Esophagus muscularis mucosa (tissue), 4 donors: Measurements from ENCODE around the gene MAN1B1. TPM values are rescaled to one million over a fixed set of nuclear protein-coding genes. Genes with fewer than 3 reads are reported as not detected.
"Not testable (repeated sequence)": the region's sequence is repeated elsewhere in the genome, so short reads cannot be mapped to it uniquely, and the experiment has no call there.

Experiments
- DNase-seq: peaks from one replicate; pipeline ENCODE4 v3.0.0-alpha.2; 2017; ENCODE audit errors: extremely low spot score
- H3K27ac ChIP-seq, 4 donors: fragments of 200-600 bp; sonication (generic); replicated peaks in 1 of 4; 1 replicate in 3 of 4; 2 replicates in 1 of 4; pipeline ENCODE4 v1.5.1; 2016 to 2019; ENCODE audit warnings: mild to moderate bottlenecking in 1 of 4
- H3K27me3 ChIP-seq, 4 donors: fragments of 200-600 bp; sonication (generic); one replicate each; pipeline versions ENCODE4 v1.5.1 to v1.6.0; 2016 to 2019
- H3K36me3 ChIP-seq, 4 donors: fragments of 200-600 bp; sonication (generic); one replicate each; pipeline ENCODE4 v1.5.1; 2016 to 2019
- H3K4me1 ChIP-seq, 4 donors: fragments of 200-600 bp; sonication (generic); one replicate each; pipeline ENCODE4 v1.5.1; 2016 to 2019
- H3K4me3 ChIP-seq, 4 donors: fragments of 200-600 bp; sonication (generic); 1 replicate in 2 of 4; 2 replicates in 2 of 4; pipeline ENCODE4 v1.5.1; 2016 to 2019; ENCODE audit warnings: mild to moderate bottlenecking in 4 of 4, moderate library complexity in 1 of 4
- H3K9me3 ChIP-seq, 4 donors: fragments of 200-600 bp; sonication (generic); 1 replicate in 3 of 4; 2 replicates in 1 of 4; pipeline ENCODE4 v1.5.1; 2016 to 2019
- CTCF ChIP-seq, 3 experiments: fragments of 200-600 bp in 2 of 3; fragments of 450-650 bp in 1 of 3; sonication (generic) in 2 of 3; IDR thresholded peaks; one replicate each; pipeline ENCODE4 v1.5.1; 2017 to 2019; ENCODE audit warnings: antibody characterized with exemption in 3 of 3, mild to moderate bottlenecking in 2 of 3, moderate library complexity in 1 of 3
- EP300 ChIP-seq: sonication (generic); formaldehyde crosslinking; IDR thresholded peaks from one replicate; pipeline ENCODE4 v1.6.1; 2017; ENCODE audit warnings: antibody characterized with exemption
- POLR2A ChIP-seq: fragments of 450-650 bp; IDR thresholded peaks from one replicate; pipeline ENCODE4 v1.6.1; 2017; ENCODE audit warnings: antibody characterized with exemption, moderate library complexity, mild to moderate bottlenecking, low read depth
- POLR2AphosphoS5 ChIP-seq, 2 donors: sonication (generic); formaldehyde crosslinking; IDR thresholded peaks; one replicate each; pipeline ENCODE4 v1.6.1; 2017; ENCODE audit warnings: antibody characterized with exemption in 2 of 2
- WGBS: methylation state at CpG from one replicate; pipeline ENCODE4 v1.1.5; 2018; 5-methylcytosine and 5-hydroxymethylcytosine counted together
- intact Hi-C: fragments of 100-400 bp; cut with DNase I; formaldehyde crosslinking; loops from one replicate; pipeline ENCODE4 v1.15.1; 2023
- total RNA-seq, 4 donors: library from RNA; depleted of rRNA; stranded (reverse); fragments of >200 nt; gene quantifications; one replicate each; pipeline versions ENCODE4 v1.1.0 to v1.2.1, GENCODE V29; 2016

The MAN1B1 gene
- total RNA-seq, 4 donors from 2014 or later: 22.4 to 36.6 (median 27.0) TPM

GRCh38 chr9:137117269-137117731 lies 30.5 kb downstream of the MAN1B1 start:
- no peak overlapping the region for H3K27ac ChIP-seq

GRCh38 chr9:137118092-137118603 lies 31.4 kb downstream of the MAN1B1 start:
- DNase-seq, H3K36me3 ChIP-seq, H3K27me3 ChIP-seq, H3K4me3 ChIP-seq, H3K27ac ChIP-seq, H3K9me3 ChIP-seq: not testable (repeated sequence)
- 86% methylated on average over 12 of the region's 12 CpGs for WGBS
- peaks cover 20 to 26% (median 21%) of the 10 kb centered on the region in 4 donors for H3K4me1 ChIP-seq
- intact Hi-C loops: loop anchor here (2.0 kb wide), 1 partner anchor 109 kb away; the partner anchor contains the start of gene RNF224

More at GRCh38 chr9:137117269-137117731, 30.5 kb downstream of the MAN1B1 start:
- Histone ChIP-seq H3K4me1 (peaks cover 20 to 26% (median 22%) of the 10 kb centered on the region in 4 donors), H3K4me3 (no peak overlapping the region), H3K36me3 (peaks cover 4 to 12% (median 11%) of the 10 kb centered on the region in 4 donors), H3K27me3 (no peaks in the 10 kb centered on the region), H3K9me3 (no peaks in the 10 kb centered on the region)
- 85% methylated on average over 12 of the region's 15 CpGs for WGBS
- TF ChIP-seq EP300 (no peak), POLR2A (no peak), CTCF (IDR thresholded peaks at IDR 0.05) (no peak), POLR2AphosphoS5 (IDR thresholded peaks at IDR 0.05) (no peak)
- no peak for DNase-seq
- intact Hi-C loops: no loop called here

- peak overlapping the region in 1 of 4 donors; percentile 22 for H3K4me3 ChIP-seq
- H3K4me1 ChIP-seq, intact Hi-C loops, H3K36me3 ChIP-seq, H3K27ac ChIP-seq, H3K9me3 ChIP-seq, DNase-seq, H3K27me3 ChIP-seq: not testable (repeated sequence)
- WGBS: 82% methylated on average over 24 of the region's 25 CpGs
These were observed 35.4 kb downstream of the MAN1B1 start for GRCh38 chr9:137121927-137122795.

- 94% methylated on average over 16 of the region's 16 CpGs for WGBS
- intact Hi-C loops, H3K4me3 ChIP-seq, H3K27ac ChIP-seq, H3K27me3 ChIP-seq, DNase-seq, H3K9me3 ChIP-seq, H3K36me3 ChIP-seq: not testable (repeated sequence)
- H3K4me1 ChIP-seq: peaks cover 5 to 15% (median 10%) of the 10 kb centered on the region in 4 donors
These were observed 36.1 kb downstream of the MAN1B1 start for GRCh38 chr9:137122796-137123467.

GRCh38 chr9:137123468-137123837 lies 36.7 kb downstream of the MAN1B1 start:
- Histone ChIP-seq H3K27ac (no peak overlapping the region), H3K9me3 (no peaks in the 10 kb centered on the region), H3K27me3 (no peaks in the 10 kb centered on the region), H3K36me3 (no peaks in the 10 kb centered on the region), H3K4me3 (no peak overlapping the region), H3K4me1 (peaks cover 10 to 20% (median 15%) of the 10 kb centered on the region in 4 donors)
- no peak for DNase-seq
- intact Hi-C loops: no loop called here
- 84% methylated on average over 5 of the region's 5 CpGs for WGBS
- TF ChIP-seq EP300 (no peak), CTCF (IDR thresholded peaks at IDR 0.05) (no peak), POLR2A (no peak), POLR2AphosphoS5 (IDR thresholded peaks at IDR 0.05) (no peak)

GRCh38 chr9:137123952-137124462 lies 37.2 kb downstream of the MAN1B1 start:
- intact Hi-C loops, H3K27ac ChIP-seq, DNase-seq, H3K36me3 ChIP-seq, H3K4me3 ChIP-seq, H3K27me3 ChIP-seq, H3K9me3 ChIP-seq: not testable (repeated sequence)
- WGBS: 98% methylated on average over 5 of the region's 5 CpGs
- peaks cover 15 to 26% (median 20%) of the 10 kb centered on the region in 4 donors for H3K4me1 ChIP-seq
